ENCODE results near the gene PPM1F.
"Not testable (repeated sequence)": the region's sequence is repeated elsewhere in the genome, so short reads cannot be mapped to it uniquely, and the experiment has no call there.

The PPM1F gene

GRCh38 chr22:21917181-21917958 is 35.3 kb downstream of the PPM1F start:
- H2BK5ac ChIP-seq (ENCODE audit: low read length), result no peak overlapping the region
- no peak overlapping the region for H4K8ac ChIP-seq (ENCODE audit: low read depth, low read length)
- no peaks in the 10 kb centered on the region for H3K27me3 ChIP-seq (ENCODE audit: insufficient read depth, low read length, poor library complexity)
- H3K18ac ChIP-seq (ENCODE audit: low read length), result no peak overlapping the region
- no peak overlapping the region for H3K4me3 ChIP-seq (ENCODE audit: low read length)
- peak; percentile 45 for DNase-seq
- H2BK120ac ChIP-seq (ENCODE audit: low read depth, low read length), result no peak overlapping the region
- no peak overlapping the region for H3K4ac ChIP-seq (ENCODE audit: low read depth, low read length)
- peak overlapping the region; percentile 60 for H3K56ac ChIP-seq (ENCODE audit: low read length)
- H3K4me2 ChIP-seq (ENCODE audit: low read length), result no peak overlapping the region
- no peak overlapping the region for H2BK15ac ChIP-seq (replicated peaks; ENCODE audit: low read depth)
- no peak overlapping the region for H2AK5ac ChIP-seq (ENCODE audit: low read length)
- H3K23ac ChIP-seq (ENCODE audit: low read length), result peak overlapping the region; percentile 80
- H4K5ac ChIP-seq (ENCODE audit: low read length), result no peak overlapping the region
- no peak overlapping the region for H3K27ac ChIP-seq (ENCODE audit: low read depth, low read length)
- no CpG with 5 or more reads among the region's 17 CpGs for WGBS (ENCODE audit: extremely low coverage, insufficient coverage, low lambda C conversion rate)
- no peak overlapping the region for H3K9ac ChIP-seq (ENCODE audit: low read length)
- H3K79me1 ChIP-seq (ENCODE audit: low read length), result no peaks in the 10 kb centered on the region
- no peaks in the 10 kb centered on the region for H3K36me3 ChIP-seq (ENCODE audit: control insufficient read depth, insufficient read depth, low read length)
- no peaks in the 10 kb centered on the region for H3K79me2 ChIP-seq (ENCODE audit: control insufficient read depth, insufficient read depth, low read length)
- H3K4me1 ChIP-seq (ENCODE audit: control insufficient read depth, low read depth, low read length), result peaks cover 3% of the 10 kb centered on the region

GRCh38 chr22:21916309-21916918 is 36.2 kb downstream of the PPM1F start:
- Histone ChIP-seq H3K27ac (ENCODE audit: low read depth, low read length) (no peak overlapping the region), H2BK5ac (ENCODE audit: low read length) (no peak overlapping the region), H3K56ac (ENCODE audit: low read length) (no peak overlapping the region), H3K18ac (ENCODE audit: low read length) (no peak overlapping the region), H4K8ac (ENCODE audit: low read depth, low read length) (no peak overlapping the region), H3K27me3 (ENCODE audit: insufficient read depth, low read length, poor library complexity) (no peaks in the 10 kb centered on the region), H3K4me2 (ENCODE audit: low read length) (no peak overlapping the region), H3K4me3 (ENCODE audit: low read length) (no peak overlapping the region), H2BK15ac (replicated peaks; ENCODE audit: low read depth) (no peak overlapping the region), H2AK5ac (ENCODE audit: low read length) (no peak overlapping the region), H2BK120ac (ENCODE audit: low read depth, low read length) (no peak overlapping the region), H3K9ac (ENCODE audit: low read length) (no peak overlapping the region), H4K5ac (ENCODE audit: low read length) (no peak overlapping the region), H3K79me1 (ENCODE audit: low read length) (no peaks in the 10 kb centered on the region), H3K36me3 (ENCODE audit: control insufficient read depth, insufficient read depth, low read length) (no peaks in the 10 kb centered on the region), H3K4ac (ENCODE audit: low read depth, low read length) (no peak overlapping the region), H3K23ac (ENCODE audit: low read length) (no peak overlapping the region), H3K79me2 (ENCODE audit: control insufficient read depth, insufficient read depth, low read length) (no peaks in the 10 kb centered on the region), H3K4me1 (ENCODE audit: control insufficient read depth, low read depth, low read length) (peaks cover 3% of the 10 kb centered on the region)
- WGBS (ENCODE audit: extremely low coverage, insufficient coverage, low lambda C conversion rate), result no CpG with 5 or more reads among the region's 4 CpGs
- no peak for DNase-seq

GRCh38 chr22:21915624-21916308 is 36.9 kb downstream of the PPM1F start:
- no peak overlapping the region for H3K18ac ChIP-seq (ENCODE audit: low read length)
- H3K23ac ChIP-seq (ENCODE audit: low read length), result no peak overlapping the region
- H3K9ac ChIP-seq (ENCODE audit: low read length), result no peak overlapping the region
- H3K4ac ChIP-seq (ENCODE audit: low read depth, low read length), result no peak overlapping the region
- H2AK5ac ChIP-seq (ENCODE audit: low read length), result no peak overlapping the region
- no CpG with 5 or more reads among the region's 4 CpGs for WGBS (ENCODE audit: extremely low coverage, insufficient coverage, low lambda C conversion rate)
- H3K56ac ChIP-seq (ENCODE audit: low read length), result no peak overlapping the region
- H3K79me2 ChIP-seq (ENCODE audit: control insufficient read depth, insufficient read depth, low read length), result no peaks in the 10 kb centered on the region
- H2BK120ac ChIP-seq (ENCODE audit: low read depth, low read length), result no peak overlapping the region
- no peaks in the 10 kb centered on the region for H3K79me1 ChIP-seq (ENCODE audit: low read length)
- H3K36me3 ChIP-seq (ENCODE audit: control insufficient read depth, insufficient read depth, low read length), result no peaks in the 10 kb centered on the region
- H4K8ac ChIP-seq (ENCODE audit: low read depth, low read length), result no peak overlapping the region
- H3K27ac ChIP-seq (ENCODE audit: low read depth, low read length), result no peak overlapping the region
- H2BK5ac ChIP-seq (ENCODE audit: low read length), result no peak overlapping the region
- no peak overlapping the region for H4K5ac ChIP-seq (ENCODE audit: low read length)
- no peak for DNase-seq
- no peak overlapping the region for H3K4me2 ChIP-seq (ENCODE audit: low read length)
- H3K4me1 ChIP-seq (ENCODE audit: control insufficient read depth, low read depth, low read length), result peaks cover 3% of the 10 kb centered on the region
- no peak overlapping the region for H2BK15ac ChIP-seq (replicated peaks; ENCODE audit: low read depth)
- H3K27me3 ChIP-seq (ENCODE audit: insufficient read depth, low read length, poor library complexity), result no peaks in the 10 kb centered on the region
- no peak overlapping the region for H3K4me3 ChIP-seq (ENCODE audit: low read length)

- not testable (repeated sequence) for H3K9ac ChIP-seq (ENCODE audit: low read length); H2BK5ac ChIP-seq (ENCODE audit: low read length); H3K27me3 ChIP-seq (ENCODE audit: insufficient read depth, low read length, poor library complexity); H3K18ac ChIP-seq (ENCODE audit: low read length); H3K79me1 ChIP-seq (ENCODE audit: low read length); H3K23ac ChIP-seq (ENCODE audit: low read length); H3K27ac ChIP-seq (ENCODE audit: low read depth, low read length); H3K79me2 ChIP-seq (ENCODE audit: control insufficient read depth, insufficient read depth, low read length); H3K4me3 ChIP-seq (ENCODE audit: low read length); H3K36me3 ChIP-seq (ENCODE audit: control insufficient read depth, insufficient read depth, low read length); H2BK120ac ChIP-seq (ENCODE audit: low read depth, low read length); DNase-seq; H4K5ac ChIP-seq (ENCODE audit: low read length); H3K4ac ChIP-seq (ENCODE audit: low read depth, low read length); H2AK5ac ChIP-seq (ENCODE audit: low read length); H2BK15ac ChIP-seq (replicated peaks; ENCODE audit: low read depth); H3K56ac ChIP-seq (ENCODE audit: low read length); H3K4me1 ChIP-seq (ENCODE audit: control insufficient read depth, low read depth, low read length); H3K4me2 ChIP-seq (ENCODE audit: low read length); H4K8ac ChIP-seq (ENCODE audit: low read depth, low read length)
- WGBS (ENCODE audit: extremely low coverage, insufficient coverage, low lambda C conversion rate), result no CpG with 5 or more reads among the region's 8 CpGs
Measured at GRCh38 chr22:21914033-21914642, 38.5 kb downstream of the PPM1F start.

- H2BK120ac ChIP-seq (ENCODE audit: low read depth, low read length); H4K8ac ChIP-seq (ENCODE audit: low read depth, low read length); H3K79me1 ChIP-seq (ENCODE audit: low read length); H2BK5ac ChIP-seq (ENCODE audit: low read length); DNase-seq; H2AK5ac ChIP-seq (ENCODE audit: low read length); H3K27ac ChIP-seq (ENCODE audit: low read depth, low read length); H3K4me1 ChIP-seq (ENCODE audit: control insufficient read depth, low read depth, low read length); H3K23ac ChIP-seq (ENCODE audit: low read length); H4K5ac ChIP-seq (ENCODE audit: low read length); H3K4me2 ChIP-seq (ENCODE audit: low read length); H3K79me2 ChIP-seq (ENCODE audit: control insufficient read depth, insufficient read depth, low read length); H3K36me3 ChIP-seq (ENCODE audit: control insufficient read depth, insufficient read depth, low read length); H3K4ac ChIP-seq (ENCODE audit: low read depth, low read length); H3K4me3 ChIP-seq (ENCODE audit: low read length); H2BK15ac ChIP-seq (replicated peaks; ENCODE audit: low read depth); H3K9ac ChIP-seq (ENCODE audit: low read length); H3K56ac ChIP-seq (ENCODE audit: low read length); H3K27me3 ChIP-seq (ENCODE audit: insufficient read depth, low read length, poor library complexity); H3K18ac ChIP-seq (ENCODE audit: low read length): not testable (repeated sequence)
- no CpG with 5 or more reads among the region's 4 CpGs for WGBS (ENCODE audit: extremely low coverage, insufficient coverage, low lambda C conversion rate)
Measured at GRCh38 chr22:21910367-21910766, 42.3 kb downstream of the PPM1F start.

Data from mesendoderm (in vitro differentiated cells).